Activated CD4-positive, alpha-beta T cell treated with anti-CD3 and anti-CD28 coated beads, Interleukin-2, amount 50 U/mL, for 48 hours (primary cell): ENCODE results near the gene B4GALT2.

Source experiments
- DNase-seq, 2 experiments: peaks; one replicate each; pipeline ENCODE4 v3.0.0-alpha.2; 2020

The B4GALT2 gene

GRCh38 chr1:43946236-43947060, 32.6 kb upstream of the B4GALT2 start, which contains the start of gene IPO13:
TSS of gene IPO13 (plus strand) at chr1:43946950. CDS start at chr1:43947601, 651 bp downstream.
- DNase-seq = peak; percentile 95 to 96

GRCh38 chr1:43947061-43947873, 31.7 kb upstream of the B4GALT2 start:
- DNase-seq = no peak

- no peak for DNase-seq
Measured at GRCh38 chr1:43947874-43948437, 31.1 kb upstream of the B4GALT2 start.

- no peak for DNase-seq
Measured at GRCh38 chr1:43949678-43950077, 29.3 kb upstream of the B4GALT2 start.

GRCh38 chr1:43951021-43951985, 27.7 kb upstream of the B4GALT2 start:
- no peak for DNase-seq

- no peak for DNase-seq
Measured at GRCh38 chr1:43952731-43953346, 26.2 kb upstream of the B4GALT2 start.

- DNase-seq = no peak
Measured at GRCh38 chr1:43953361-43953760, 25.6 kb upstream of the B4GALT2 start.

DNA sequence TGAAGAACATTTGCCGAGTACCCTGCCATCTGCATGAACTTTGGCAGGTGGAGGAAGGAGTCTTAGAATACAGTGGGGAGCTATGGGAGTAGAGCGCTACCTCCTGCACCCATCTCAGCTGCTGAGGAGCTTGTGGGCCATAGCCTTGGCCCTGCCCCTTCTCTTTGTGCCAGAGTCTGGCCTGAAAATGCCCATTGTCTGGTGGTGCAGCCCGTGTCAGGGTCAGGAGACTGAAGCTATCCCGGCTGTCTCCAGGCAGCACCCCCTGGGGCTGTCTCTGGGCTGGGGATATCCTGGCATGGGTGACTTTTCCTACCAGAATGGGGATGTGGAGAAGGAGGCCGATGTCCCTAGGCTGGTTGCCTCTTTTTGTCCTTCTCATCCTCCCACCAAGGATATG, 25.0 kb upstream of the B4GALT2 start:
- DNase-seq = no peak

DNA sequence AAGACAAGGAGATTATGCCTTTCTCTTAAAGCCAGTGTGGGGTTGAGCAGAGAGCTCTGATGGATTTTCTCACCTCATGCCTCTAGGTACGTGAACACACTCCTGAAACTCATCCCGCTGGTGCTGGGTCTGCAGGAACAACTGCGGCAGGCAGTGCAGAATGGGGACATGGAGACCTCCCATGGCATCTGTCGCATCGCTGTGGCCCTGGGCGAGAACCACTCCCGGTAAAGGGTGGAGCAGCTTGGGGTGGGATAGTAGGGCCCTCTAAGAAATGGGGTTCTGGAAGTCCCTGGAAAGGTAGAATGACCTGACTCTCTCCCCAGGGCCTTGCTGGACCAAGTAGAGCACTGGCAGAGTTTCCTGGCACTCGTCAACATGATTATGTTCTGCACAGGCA, 22.8 kb upstream of the B4GALT2 start:
- no peak for DNase-seq

DNA sequence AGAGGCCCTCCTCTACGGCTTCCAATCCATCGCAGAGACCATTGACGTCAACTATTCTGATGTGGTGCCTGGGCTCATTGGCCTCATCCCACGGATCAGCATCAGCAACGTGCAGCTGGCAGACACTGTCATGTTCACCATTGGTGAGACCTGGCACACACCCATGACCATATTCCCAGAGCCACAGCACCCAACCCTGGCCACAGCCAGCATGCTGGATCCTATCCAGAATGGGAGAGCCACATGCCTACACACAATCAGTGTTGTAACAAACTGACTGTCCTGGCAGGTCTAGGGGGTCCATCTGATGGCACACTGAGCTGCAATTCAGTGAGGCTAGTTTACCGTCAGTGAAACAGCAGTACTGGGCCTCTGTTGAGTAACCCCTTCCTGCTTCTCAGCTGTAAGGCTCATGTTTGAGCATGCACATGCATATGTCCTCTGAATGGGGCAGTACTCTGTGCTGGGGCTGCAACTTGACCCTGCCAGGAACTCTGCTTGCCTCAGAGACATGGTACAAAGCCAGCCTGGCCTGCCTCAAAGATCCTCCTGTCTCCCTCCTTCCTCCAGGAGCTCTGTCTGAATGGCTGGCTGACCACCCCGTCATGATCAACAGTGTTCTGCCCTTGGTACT, 21.5 kb upstream of the B4GALT2 start:
- DNase-seq = no peak

- DNase-seq = no peak
Measured at GRCh38 chr1:43958351-43959255, 20.4 kb upstream of the B4GALT2 start.

DNA sequence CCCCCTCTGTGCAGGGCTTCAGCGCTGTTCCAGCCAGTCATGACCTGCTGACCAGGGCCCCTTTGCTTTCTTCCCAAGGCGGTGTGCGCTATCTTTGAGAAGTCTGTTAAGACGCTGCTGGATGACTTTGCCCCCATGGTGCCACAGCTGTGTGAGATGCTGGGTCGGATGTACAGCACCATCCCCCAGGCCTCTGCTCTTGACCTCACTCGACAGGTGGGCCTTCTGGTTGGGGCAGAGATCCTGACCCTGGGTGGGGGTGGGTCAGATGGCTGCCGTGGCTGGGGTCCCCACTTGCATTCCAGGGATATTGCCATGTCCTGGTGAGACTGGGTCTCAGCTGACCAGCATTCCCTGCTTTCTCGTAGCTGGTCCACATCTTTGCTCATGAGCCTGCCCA, 18.2 kb upstream of the B4GALT2 start:
- no peak for DNase-seq

DNA sequence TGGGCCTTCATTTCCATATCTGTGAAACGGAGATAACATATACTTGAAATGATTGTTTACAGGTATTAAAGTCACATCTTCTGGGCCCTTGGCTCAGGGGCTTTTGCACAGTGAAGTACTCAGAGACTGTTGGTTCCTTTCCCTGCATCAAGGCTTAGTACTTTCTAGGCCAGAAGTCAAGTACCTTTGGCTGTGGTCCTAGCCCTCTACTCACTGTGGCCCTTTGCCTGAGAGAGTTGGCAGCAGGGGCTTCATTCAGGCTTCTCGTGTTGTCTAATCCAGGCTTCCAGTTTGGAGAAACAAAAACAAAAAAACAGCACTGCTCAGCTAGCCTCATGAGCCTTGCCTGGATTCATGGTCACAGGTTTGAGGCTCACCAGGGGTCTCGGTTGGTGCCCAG, 17.3 kb upstream of the B4GALT2 start:
- DNase-seq = no peak

DNA sequence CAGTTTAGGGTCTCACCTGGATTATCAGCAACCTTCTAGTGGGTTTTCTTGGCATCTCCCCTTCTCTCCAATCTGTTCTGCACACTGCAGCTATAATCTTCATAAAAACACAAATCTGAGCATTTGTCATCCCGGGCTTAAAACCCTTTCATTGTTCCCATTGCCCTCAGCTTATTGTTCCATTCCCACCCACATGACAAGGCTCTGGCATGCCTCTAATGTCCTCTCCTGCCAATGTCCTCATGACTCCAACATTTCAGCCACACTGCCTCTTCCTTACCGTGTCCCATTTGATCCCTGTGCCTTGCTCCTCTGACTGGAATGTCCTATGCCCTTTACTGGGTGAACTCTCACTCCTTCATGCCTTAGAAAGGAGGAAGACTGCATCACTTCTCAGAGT, 16.7 kb upstream of the B4GALT2 start:
- no peak for DNase-seq

- no peak for DNase-seq
Measured at GRCh38 chr1:43963006-43963405, 16.0 kb upstream of the B4GALT2 start.

DNA sequence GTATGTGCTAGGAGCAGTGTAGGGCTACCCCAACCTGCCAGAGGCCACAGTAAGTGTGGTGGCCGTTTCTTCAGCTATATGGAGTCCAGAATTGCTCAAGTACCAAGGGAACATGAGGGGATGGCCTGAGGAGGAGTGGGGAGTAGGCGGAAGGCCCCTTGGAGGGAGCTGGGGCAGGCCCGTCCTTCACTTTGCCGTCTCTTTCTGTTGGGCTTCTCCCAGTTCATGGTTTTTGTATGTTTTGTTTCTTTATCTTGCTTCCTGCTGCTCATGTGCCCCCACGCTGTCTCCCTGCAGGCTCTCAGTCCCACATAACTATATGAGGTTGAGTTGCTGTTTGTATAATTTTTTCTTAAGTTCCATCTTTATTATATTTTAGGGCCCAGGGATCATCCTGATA, 15.1 kb upstream of the B4GALT2 start:
- DNase-seq = no peak

DNA sequence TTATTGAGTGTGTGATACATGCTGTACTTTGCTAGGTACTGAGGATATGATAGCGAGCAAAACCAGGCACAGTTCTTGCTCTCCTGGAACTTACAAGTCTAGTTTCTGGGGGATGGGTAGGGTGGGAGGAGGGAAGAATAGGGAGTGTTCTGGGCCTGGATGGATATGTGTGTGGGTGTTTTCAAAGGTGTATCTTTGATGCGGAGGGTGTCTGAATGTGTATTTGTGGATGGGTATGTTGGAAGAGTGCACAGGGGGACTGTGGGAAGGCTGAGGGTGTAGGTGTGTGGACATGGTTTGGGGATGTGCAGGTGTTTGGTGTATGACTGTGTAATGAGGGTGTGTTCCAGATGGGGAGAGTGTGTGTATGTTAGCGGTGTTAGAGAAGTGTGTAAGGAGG, 13.7 kb upstream of the B4GALT2 start:
- DNase-seq = no peak

DNA sequence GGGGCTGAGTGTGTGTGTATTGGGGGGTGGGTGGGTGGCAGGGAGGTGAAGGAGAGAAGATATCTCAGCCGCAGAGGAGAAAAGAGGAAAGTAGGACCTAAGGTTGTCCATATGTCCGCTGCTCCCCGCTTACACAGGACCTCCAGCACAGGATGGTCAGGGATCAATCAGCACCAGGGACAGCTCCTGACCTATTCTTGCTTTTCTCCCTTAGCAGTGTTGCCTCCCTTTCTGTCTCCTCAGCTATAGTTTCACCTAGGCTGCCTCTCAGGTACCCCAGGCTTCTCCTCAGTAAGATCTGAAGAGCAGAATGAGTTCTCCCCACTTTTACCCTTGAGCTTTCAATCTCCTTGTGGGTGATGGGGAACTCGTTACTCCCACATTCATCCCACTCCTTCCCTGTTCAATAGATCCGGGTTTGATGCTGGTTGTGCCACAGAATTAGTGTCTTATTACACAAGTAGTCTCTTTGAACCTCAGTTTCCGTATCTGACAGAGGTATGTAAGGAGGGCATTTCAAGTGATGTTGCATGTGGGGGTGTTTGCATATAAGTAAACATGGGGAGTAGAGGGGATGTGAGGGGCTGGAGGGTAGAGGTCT, 10.6 kb upstream of the B4GALT2 start:
- DNase-seq = peak in 1 of 2 experiments; percentile 32

DNA sequence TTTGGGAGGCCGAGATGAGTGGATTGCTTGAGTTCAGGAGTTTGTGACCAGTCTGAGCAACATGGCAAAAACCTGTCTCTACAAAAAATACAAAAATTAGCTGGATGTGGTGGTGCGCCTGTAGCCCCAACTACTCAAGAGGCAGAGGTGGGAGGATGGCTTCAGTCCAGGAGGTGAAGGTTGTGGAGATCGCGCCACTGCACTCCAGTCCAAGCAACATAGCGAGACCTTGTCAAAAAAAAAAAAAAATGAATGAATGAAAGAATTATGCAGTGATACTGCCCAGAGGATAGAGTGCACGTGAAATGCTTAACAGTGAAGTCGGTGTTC, 9.6 kb upstream of the B4GALT2 start:
- DNase-seq = no peak
